ENCODE results near the gene PSME2. TPM values are rescaled to one million over a fixed set of nuclear protein-coding genes. Genes with fewer than 3 reads are reported as not detected.

The PSME2 gene
- total RNA-seq, 1 donor from 2014 or later, result 62.5 TPM

- DNase-seq, result peak; percentile 73
Measured at GRCh38 chr14:24093901-24094840, 52.2 kb downstream of the PSME2 start, which contains the start of gene PCK2. TSS of gene PCK2 (plus strand) at chr14:24094311. CDS start at chr14:24094406, 95 bp downstream.

Small RNA genes lying within 50 kb of the gene (small RNA-seq; reads per million reads assigned to genes)
- gene AL136295.4 (ENCODE audit: low replicate concordance) (not detected), gene IPO4 (ENCODE audit: low replicate concordance) (not detected), gene IRF9 (ENCODE audit: low replicate concordance) (not detected), gene RNA5SP383 (ENCODE audit: low replicate concordance) (0.14 reads per million)

Other genes with a start within 250 kb of the PSME2 start
- 23.5 TPM for gene DHRS4, start 192.8 kb downstream of the PSME2 start, total RNA-seq
- gene DHRS4L2, start 157.7 kb downstream of the PSME2 start, total RNA-seq, result 8.7 TPM
- 0.69 TPM for gene CARMIL3, start 94.6 kb downstream of the PSME2 start, total RNA-seq
- 0.20 TPM for gene CPNE6, start 75.0 kb downstream of the PSME2 start, total RNA-seq
- 7.2 TPM for gene PCK2, start 52.3 kb downstream of the PSME2 start, total RNA-seq
- gene DCAF11, start 31.8 kb downstream of the PSME2 start, total RNA-seq, result 45.2 TPM
- 0.69 TPM for gene NRL, start 31.7 kb downstream of the PSME2 start, total RNA-seq
- 13.0 TPM for gene FITM1, start 16.0 kb downstream of the PSME2 start, total RNA-seq
- gene PSME1, start 10.4 kb downstream of the PSME2 start, total RNA-seq, result 59.7 TPM
- gene EMC9, start 5.0 kb downstream of the PSME2 start, total RNA-seq, result 6.8 TPM
- gene RNF31, start 888 bp upstream of the PSME2 start, total RNA-seq, result 24.2 TPM
- 43.4 TPM for gene IRF9, start 14.7 kb upstream of the PSME2 start, total RNA-seq
- gene REC8, start 25.5 kb upstream of the PSME2 start, total RNA-seq, result 3.6 TPM
- gene IPO4, start 42.2 kb upstream of the PSME2 start, total RNA-seq, result 22.8 TPM
- gene TM9SF1, start 48.8 kb upstream of the PSME2 start, total RNA-seq, result 22.4 TPM
- not detected for gene TSSK4, start 59.1 kb upstream of the PSME2 start, total RNA-seq
- 30.1 TPM for gene CHMP4A, start 66.9 kb upstream of the PSME2 start, total RNA-seq
- 9.5 TPM for gene MDP1, start 69.5 kb upstream of the PSME2 start, total RNA-seq
- 73.5 TPM for gene NEDD8, start 85.8 kb upstream of the PSME2 start, total RNA-seq
- gene GMPR2, start 86.3 kb upstream of the PSME2 start, total RNA-seq, result 39.9 TPM
- 36.2 TPM for gene TINF2, start 96.0 kb upstream of the PSME2 start, total RNA-seq
- gene TGM1, start 116.6 kb upstream of the PSME2 start, total RNA-seq, result 26.1 TPM
- 13.2 TPM for gene RABGGTA, start 125.0 kb upstream of the PSME2 start, total RNA-seq
- 17.9 TPM for gene DHRS1, start 153.2 kb upstream of the PSME2 start, total RNA-seq
- gene NOP9, start 153.2 kb upstream of the PSME2 start, total RNA-seq, result 14.8 TPM
- gene CIDEB, start 161.4 kb upstream of the PSME2 start, total RNA-seq, result 7.9 TPM
- 13.9 TPM for gene LTB4R2, start 163.5 kb upstream of the PSME2 start, total RNA-seq
- gene LTB4R, start 164.9 kb upstream of the PSME2 start, total RNA-seq, result 8.6 TPM
- gene ADCY4, start 188.5 kb upstream of the PSME2 start, total RNA-seq, result 9.6 TPM
- gene RIPK3, start 193.4 kb upstream of the PSME2 start, total RNA-seq, result 5.6 TPM
- 33.7 TPM for gene NFATC4, start 221.6 kb upstream of the PSME2 start, total RNA-seq